ENCODE data around the gene MAFB.

MAFB gene

DNA sequence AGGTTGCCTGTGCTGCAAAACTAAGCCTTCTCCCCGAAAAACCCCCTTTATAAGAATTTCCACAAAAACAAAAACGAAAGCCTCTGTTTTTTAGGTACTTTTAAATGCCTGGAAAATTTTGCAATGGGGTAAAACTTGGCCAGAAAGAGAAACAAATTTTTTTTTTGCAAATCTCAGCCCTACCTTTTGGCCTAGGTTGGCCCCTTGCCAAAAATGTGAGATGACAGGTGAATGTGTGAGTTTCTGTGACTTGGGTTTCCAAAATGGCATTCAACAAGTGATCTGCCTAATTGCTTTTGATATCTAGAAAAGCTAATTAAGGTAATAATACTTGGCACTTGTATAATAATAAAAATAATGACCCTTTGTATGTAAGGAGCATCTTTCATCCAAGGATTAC is 48.4 kb downstream of the MAFB start:
- H3K4me3 ChIP-seq (ENCODE audit: insufficient read length, low read depth): no peak overlapping the region
- H3K9ac ChIP-seq (ENCODE audit: insufficient read length, low read depth): no peak overlapping the region
- DNase-seq (ENCODE audit: low read depth, low spot score): no peak
- peaks cover 2% of the 10 kb centered on the region for H3K27me3 ChIP-seq (ENCODE audit: insufficient read depth, insufficient read length)
- H3K4me1 ChIP-seq (ENCODE audit: insufficient read depth, insufficient read length): peaks cover 2% of the 10 kb centered on the region
- no peaks in the 10 kb centered on the region for H3K36me3 ChIP-seq (ENCODE audit: insufficient read depth, insufficient read length, low read length)
- TF ChIP-seq YY1 (IDR thresholded peaks at IDR 0.05; ENCODE audit: insufficient read depth, insufficient read length) (no peak), SUZ12 (IDR thresholded peaks at IDR 0.05; ENCODE audit: extremely low read depth, insufficient read depth, insufficient read length) (no peak), ZNF274 (IDR thresholded peaks at IDR 0.05; ENCODE audit: low read depth, low read length) (no peak)
- H3K9me3 ChIP-seq (ENCODE audit: insufficient read depth, low read length): no peaks in the 10 kb centered on the region

DNA sequence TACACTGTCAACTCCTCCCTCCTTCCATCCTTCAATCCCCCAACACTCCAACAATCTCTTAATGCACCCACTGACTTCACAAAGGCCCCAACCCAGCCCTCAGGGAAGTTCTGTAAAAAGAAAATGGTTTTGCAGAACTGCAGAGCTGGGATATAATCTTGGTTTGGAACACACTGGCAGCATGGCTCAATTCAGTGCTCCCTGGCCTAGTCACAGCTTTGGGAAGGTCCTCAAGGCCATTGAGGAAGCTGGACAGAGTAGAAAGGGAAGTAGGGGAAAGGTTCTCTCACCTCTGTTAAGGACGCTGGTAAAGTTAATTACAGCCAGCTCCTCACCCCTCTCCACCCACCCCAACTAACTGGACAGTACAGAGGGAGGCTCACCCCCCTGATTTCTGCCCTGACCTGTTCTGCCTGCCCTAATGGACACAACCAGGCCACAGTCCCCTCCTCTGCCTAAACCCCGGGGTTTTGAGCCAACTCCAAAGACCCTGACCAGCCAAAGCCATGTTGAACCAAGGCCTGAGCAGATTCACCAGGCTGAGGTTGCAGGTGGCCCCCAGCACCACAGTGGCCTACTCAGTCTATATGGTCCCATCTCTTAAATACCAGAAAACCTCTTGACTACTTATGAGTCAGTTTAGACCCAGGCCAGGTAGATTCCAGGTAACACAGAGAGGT is 49.2 kb downstream of the MAFB start:
- no peak for TF ChIP-seq SUZ12 (IDR thresholded peaks at IDR 0.05; ENCODE audit: extremely low read depth, insufficient read depth, insufficient read length)
- TF ChIP-seq ZNF274 (IDR thresholded peaks at IDR 0.05; ENCODE audit: low read depth, low read length): no peak
- no peak for TF ChIP-seq YY1 (IDR thresholded peaks at IDR 0.05; ENCODE audit: insufficient read depth, insufficient read length)
- no peaks in the 10 kb centered on the region for H3K9me3 ChIP-seq (ENCODE audit: insufficient read depth, low read length)

DNA sequence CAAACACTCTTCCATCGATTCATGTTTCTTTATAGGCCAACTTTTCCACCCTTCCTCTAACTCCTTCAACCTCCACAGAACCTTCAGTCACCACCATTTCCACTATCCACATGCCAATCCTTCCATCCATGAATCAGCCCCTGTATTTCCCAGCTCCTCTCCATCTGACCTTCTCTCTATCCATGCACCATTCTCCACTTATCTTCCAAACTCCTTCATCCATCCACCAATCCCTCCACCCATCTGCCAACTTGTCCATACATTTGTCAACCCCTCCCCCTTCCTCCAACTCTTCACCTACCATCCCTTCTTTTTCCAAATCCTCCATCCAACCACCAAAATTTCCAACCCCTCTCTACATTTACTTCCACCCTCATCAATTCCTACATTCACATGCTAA is 49.9 kb downstream of the MAFB start:
- DNase-seq (ENCODE audit: low read depth, low spot score): no peak

More for the DNA sequence above, 49.2 kb downstream of the MAFB start:
- Histone ChIP-seq H3K27me3 (ENCODE audit: insufficient read depth, insufficient read length) (peaks cover 2% of the 10 kb centered on the region), H3K4me3 (ENCODE audit: insufficient read length, low read depth) (no peak overlapping the region), H3K9ac (ENCODE audit: insufficient read length, low read depth) (no peak overlapping the region), H3K36me3 (ENCODE audit: insufficient read depth, insufficient read length, low read length) (no peaks in the 10 kb centered on the region), H3K4me1 (ENCODE audit: insufficient read depth, insufficient read length) (peaks cover 2% of the 10 kb centered on the region)
- no peak for DNase-seq (ENCODE audit: low read depth, low spot score)

DNA sequence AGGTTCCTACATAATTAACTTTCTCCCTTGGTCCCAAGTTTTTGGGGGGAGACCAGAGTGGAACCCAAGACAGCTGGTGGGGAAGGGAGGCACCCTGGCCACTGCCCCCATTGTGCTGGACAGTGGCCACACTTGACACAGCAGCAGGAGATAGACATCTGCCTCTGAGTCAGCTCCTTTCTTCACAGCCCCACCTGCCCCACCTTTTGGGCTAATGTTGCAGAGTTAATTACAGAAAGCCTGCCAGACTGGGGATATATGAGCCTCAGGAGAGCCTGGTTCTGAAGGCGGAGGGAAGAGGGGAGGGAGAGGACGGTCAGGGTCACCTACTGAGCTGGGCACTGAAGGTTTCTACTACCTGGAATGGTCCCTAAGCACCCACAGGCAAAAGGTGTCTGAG is 50.6 kb downstream of the MAFB start:
- no peaks in the 10 kb centered on the region for H3K36me3 ChIP-seq (ENCODE audit: insufficient read depth, insufficient read length, low read length)
- no peak overlapping the region for H3K9ac ChIP-seq (ENCODE audit: insufficient read length, low read depth)
- H3K9me3 ChIP-seq (ENCODE audit: insufficient read depth, low read length): no peaks in the 10 kb centered on the region
- TF ChIP-seq SUZ12 (IDR thresholded peaks at IDR 0.05; ENCODE audit: extremely low read depth, insufficient read depth, insufficient read length): no peak
- TF ChIP-seq ZNF274 (IDR thresholded peaks at IDR 0.05; ENCODE audit: low read depth, low read length): no peak
- no peak for TF ChIP-seq YY1 (IDR thresholded peaks at IDR 0.05; ENCODE audit: insufficient read depth, insufficient read length)
- no peak for DNase-seq (ENCODE audit: low read depth, low spot score)
- H3K4me3 ChIP-seq (ENCODE audit: insufficient read length, low read depth): no peak overlapping the region
- no peaks in the 10 kb centered on the region for H3K4me1 ChIP-seq (ENCODE audit: insufficient read depth, insufficient read length)
- peaks cover 2% of the 10 kb centered on the region for H3K27me3 ChIP-seq (ENCODE audit: insufficient read depth, insufficient read length)

More for the DNA sequence above, 49.9 kb downstream of the MAFB start:
- TF ChIP-seq ZNF274 (IDR thresholded peaks at IDR 0.05; ENCODE audit: low read depth, low read length) (no peak), YY1 (IDR thresholded peaks at IDR 0.05; ENCODE audit: insufficient read depth, insufficient read length) (no peak), SUZ12 (IDR thresholded peaks at IDR 0.05; ENCODE audit: extremely low read depth, insufficient read depth, insufficient read length) (no peak)
- no peaks in the 10 kb centered on the region for H3K36me3 ChIP-seq (ENCODE audit: insufficient read depth, insufficient read length, low read length)
- H3K4me1 ChIP-seq (ENCODE audit: insufficient read depth, insufficient read length): peaks cover 2% of the 10 kb centered on the region
- H3K9me3 ChIP-seq (ENCODE audit: insufficient read depth, low read length): no peaks in the 10 kb centered on the region
- H3K9ac ChIP-seq (ENCODE audit: insufficient read length, low read depth): no peak overlapping the region
- peaks cover 2% of the 10 kb centered on the region for H3K27me3 ChIP-seq (ENCODE audit: insufficient read depth, insufficient read length)
- no peak overlapping the region for H3K4me3 ChIP-seq (ENCODE audit: insufficient read length, low read depth)

DNA sequence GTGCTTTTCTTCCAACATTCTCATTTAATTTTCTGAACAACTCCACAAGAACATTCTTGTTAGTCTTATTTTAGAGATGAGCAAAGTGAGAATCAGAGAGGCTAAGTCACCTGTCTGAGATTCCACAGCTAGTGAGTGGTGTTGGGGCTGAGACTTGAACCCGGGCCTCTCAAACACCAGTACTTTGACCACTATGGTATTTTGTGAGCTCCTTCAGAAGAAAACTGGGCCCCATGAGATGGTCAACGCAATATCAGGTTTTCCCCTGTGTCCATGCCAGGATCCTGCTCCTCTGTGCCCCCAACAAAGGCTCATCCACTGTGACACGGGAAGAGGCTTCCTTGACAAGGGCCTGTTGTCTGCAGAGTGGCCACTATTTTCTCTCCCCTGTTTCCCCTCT is 51.9 kb downstream of the MAFB start:
- Histone ChIP-seq H3K9ac (ENCODE audit: insufficient read length, low read depth) (no peak overlapping the region), H3K36me3 (ENCODE audit: insufficient read depth, insufficient read length, low read length) (no peaks in the 10 kb centered on the region), H3K9me3 (ENCODE audit: insufficient read depth, low read length) (no peaks in the 10 kb centered on the region), H3K4me3 (ENCODE audit: insufficient read length, low read depth) (no peak overlapping the region), H3K27me3 (ENCODE audit: insufficient read depth, insufficient read length) (peaks cover 2% of the 10 kb centered on the region), H3K4me1 (ENCODE audit: insufficient read depth, insufficient read length) (no peaks in the 10 kb centered on the region)
- DNase-seq (ENCODE audit: low read depth, low spot score): no peak
- TF ChIP-seq SUZ12 (IDR thresholded peaks at IDR 0.05; ENCODE audit: extremely low read depth, insufficient read depth, insufficient read length) (no peak), ZNF274 (IDR thresholded peaks at IDR 0.05; ENCODE audit: low read depth, low read length) (no peak), YY1 (IDR thresholded peaks at IDR 0.05; ENCODE audit: insufficient read depth, insufficient read length) (no peak)

DNA sequence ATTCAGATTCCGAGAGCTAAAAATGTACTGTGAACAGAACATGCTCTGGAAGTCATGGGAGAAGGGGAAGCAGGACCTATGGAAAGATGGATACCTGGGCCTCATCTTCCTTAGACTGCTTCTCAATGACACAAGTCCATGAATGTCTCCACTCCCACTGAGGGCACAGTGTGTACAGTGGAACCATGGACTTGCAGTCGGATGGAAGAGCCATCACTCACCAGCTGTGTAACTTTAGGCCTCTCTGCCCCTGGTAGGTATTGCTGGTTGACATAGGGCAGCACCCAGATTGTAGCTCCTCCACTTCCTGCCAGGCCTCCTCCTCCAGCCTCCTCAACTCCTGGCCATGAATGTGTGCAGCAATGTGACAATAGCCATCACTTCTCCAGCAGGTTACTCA is 52.5 kb downstream of the MAFB start:
- Histone ChIP-seq H3K4me3 (ENCODE audit: insufficient read length, low read depth) (no peak overlapping the region), H3K27me3 (ENCODE audit: insufficient read depth, insufficient read length) (peaks cover 2% of the 10 kb centered on the region), H3K9ac (ENCODE audit: insufficient read length, low read depth) (no peak overlapping the region), H3K36me3 (ENCODE audit: insufficient read depth, insufficient read length, low read length) (no peaks in the 10 kb centered on the region), H3K4me1 (ENCODE audit: insufficient read depth, insufficient read length) (no peaks in the 10 kb centered on the region), H3K9me3 (ENCODE audit: insufficient read depth, low read length) (no peaks in the 10 kb centered on the region)
- TF ChIP-seq YY1 (IDR thresholded peaks at IDR 0.05; ENCODE audit: insufficient read depth, insufficient read length): no peak
- DNase-seq (ENCODE audit: low read depth, low spot score): no peak

DNA sequence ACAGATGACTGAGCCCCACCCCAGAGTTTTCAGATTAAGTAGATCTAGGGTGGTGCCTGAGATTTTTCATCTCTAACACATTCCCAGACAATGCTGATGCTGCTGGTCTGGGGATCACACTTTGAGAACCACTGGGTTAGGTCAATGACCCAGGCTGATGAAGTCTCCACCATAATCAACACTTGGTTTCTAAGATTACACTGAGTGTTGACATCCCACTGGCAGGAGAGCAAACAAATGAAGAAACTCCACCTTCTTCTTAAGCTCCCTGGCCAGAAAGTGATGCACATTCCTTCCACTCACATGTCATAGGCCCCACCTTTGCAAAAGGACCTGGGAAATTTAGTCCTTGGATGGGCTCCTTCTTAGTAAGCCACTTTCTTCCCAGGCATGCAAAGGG is 53.1 kb downstream of the MAFB start:
- no peak overlapping the region for H3K4me3 ChIP-seq (ENCODE audit: insufficient read length, low read depth)
- H3K9ac ChIP-seq (ENCODE audit: insufficient read length, low read depth): no peak overlapping the region
- no peaks in the 10 kb centered on the region for H3K4me1 ChIP-seq (ENCODE audit: insufficient read depth, insufficient read length)
- no peak for DNase-seq (ENCODE audit: low read depth, low spot score)
- no peaks in the 10 kb centered on the region for H3K36me3 ChIP-seq (ENCODE audit: insufficient read depth, insufficient read length, low read length)
- no peaks in the 10 kb centered on the region for H3K9me3 ChIP-seq (ENCODE audit: insufficient read depth, low read length)
- H3K27me3 ChIP-seq (ENCODE audit: insufficient read depth, insufficient read length): peaks cover 2% of the 10 kb centered on the region
- TF ChIP-seq ZNF274 (IDR thresholded peaks at IDR 0.05; ENCODE audit: low read depth, low read length): no peak
- no peak for TF ChIP-seq SUZ12 (IDR thresholded peaks at IDR 0.05; ENCODE audit: extremely low read depth, insufficient read depth, insufficient read length)

Measured in NT2/D1 (cell line).